IPS-18c (cell line): ENCODE measurements around the gene MZF1.
"Not testable (repeated sequence)": the region's sequence is repeated elsewhere in the genome, so short reads cannot be mapped to it uniquely, and the experiment has no call there.

Experiments used
- H3K4me3 ChIP-seq: 2 replicates; pipeline ENCODE4 v1.7.0; 2013; ENCODE audit warnings: low read depth, mild to moderate bottlenecking, low read length, moderate library complexity; ENCODE audit not compliant: insufficient read depth
- H3K9me3 ChIP-seq: one replicate; pipeline ENCODE4 v1.6.1; 2013; ENCODE audit warnings: mild to moderate bottlenecking, low read length, moderate library complexity; ENCODE audit not compliant: control insufficient read depth, insufficient read depth

Gene MZF1

DNA sequence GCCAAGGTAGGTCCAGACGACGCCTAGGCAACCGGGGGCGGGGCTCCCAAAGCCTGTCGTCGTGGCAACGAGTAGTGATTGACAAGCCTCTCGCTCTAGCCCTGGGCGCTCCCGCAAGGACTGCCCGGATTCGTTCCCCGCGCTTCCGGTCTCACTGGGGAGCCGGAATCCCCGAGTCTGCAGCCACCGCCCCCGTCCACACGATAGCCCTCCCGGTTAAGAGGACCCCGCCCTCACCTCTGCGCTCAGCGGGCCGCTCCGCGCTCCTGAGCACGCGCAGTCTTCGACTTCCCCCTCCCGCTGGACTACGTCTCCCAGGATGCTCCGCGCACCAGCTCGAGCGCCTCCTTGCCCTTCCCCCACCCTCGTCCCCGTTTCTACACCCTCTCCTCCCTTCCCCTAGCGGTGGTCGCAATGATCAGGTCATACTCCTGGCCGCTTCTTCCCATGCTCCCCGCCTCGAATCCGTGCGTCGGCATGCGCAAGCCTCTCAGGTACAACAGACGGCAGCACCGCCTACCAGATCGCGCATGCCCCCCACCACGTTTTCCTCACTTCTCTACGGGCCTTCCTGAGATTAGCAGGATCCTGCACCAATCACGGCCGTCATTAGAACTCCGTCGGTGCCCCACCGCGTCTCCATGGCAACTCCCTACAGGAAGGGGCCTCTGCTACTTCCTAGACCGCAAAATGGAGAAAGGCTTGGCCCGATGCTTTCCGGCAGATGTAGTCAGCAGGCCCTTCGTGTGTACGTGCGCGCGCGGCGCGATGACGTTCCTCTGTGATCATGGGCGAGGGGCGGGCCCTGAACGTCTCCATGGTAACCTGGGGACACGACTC, at the start of gene MZF1:
Gene MZF1, minus strand, starts transcription at position 518 of the 840 bp plus-strand sequence. CDS start 1,946 bp downstream, outside the sequence.
- Histone ChIP-seq H3K9me3 (no peaks in the 10 kb centered on the region), H3K4me3 (peak within 1 kb of the TSS; percentile 79)

- H3K4me3 ChIP-seq, H3K9me3 ChIP-seq: not testable (repeated sequence)
Observed at GRCh38 chr19:58607213-58607612, 34.1 kb upstream of the MZF1 start.

GRCh38 chr19:58606251-58606896, 33.2 kb upstream of the MZF1 start:
- H3K9me3 ChIP-seq, H3K4me3 ChIP-seq: not testable (repeated sequence)

GRCh38 chr19:58586133-58586765, 13.1 kb upstream of the MZF1 start:
- H3K4me3 ChIP-seq = no peak overlapping the region

DNA sequence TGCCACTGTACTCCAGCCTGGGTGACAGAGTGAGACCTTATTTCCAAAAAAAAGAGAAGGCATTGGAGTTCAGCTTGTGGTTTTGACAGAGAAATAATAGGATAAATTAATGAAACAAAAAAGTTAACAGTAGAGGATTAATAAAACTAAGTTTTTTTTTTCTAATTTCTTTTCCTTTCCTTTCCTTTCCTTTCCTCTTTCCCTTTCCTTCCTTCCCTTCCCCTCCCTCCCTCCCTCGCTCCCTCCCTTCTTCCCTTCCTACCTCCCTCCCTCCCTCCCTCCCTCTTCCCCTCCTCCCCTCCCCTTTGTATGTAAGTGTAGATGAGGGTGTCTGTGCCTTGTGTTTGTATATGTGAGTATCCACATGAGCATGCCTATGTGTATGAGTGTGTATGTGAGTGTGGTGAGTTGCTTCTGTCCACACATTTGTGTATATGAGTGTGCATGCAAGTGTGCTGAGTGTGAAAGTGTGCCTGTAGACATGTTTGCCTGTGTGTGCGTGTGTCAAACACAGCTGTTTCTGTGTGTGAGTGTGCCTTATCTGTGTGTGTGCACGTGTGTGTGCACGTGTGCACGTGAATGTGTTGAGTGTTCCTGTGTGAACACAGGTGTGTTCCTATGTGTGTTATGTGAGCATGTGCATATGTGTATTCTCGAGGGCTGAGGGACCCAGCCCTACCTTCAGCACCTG, 12.5 kb upstream of the MZF1 start:
- H3K4me3 ChIP-seq = no peak overlapping the region
- no peaks in the 10 kb centered on the region for H3K9me3 ChIP-seq

More at GRCh38 chr19:58586133-58586765, 13.1 kb upstream of the MZF1 start:
- no peaks in the 10 kb centered on the region for H3K9me3 ChIP-seq

- H3K4me3 ChIP-seq = no peak overlapping the region
- no peaks in the 10 kb centered on the region for H3K9me3 ChIP-seq
Observed at GRCh38 chr19:58584498-58585441, 11.6 kb upstream of the MZF1 start.

- H3K4me3 ChIP-seq = no peak overlapping the region
Observed at GRCh38 chr19:58582985-58583384, 9.8 kb upstream of the MZF1 start.

DNA sequence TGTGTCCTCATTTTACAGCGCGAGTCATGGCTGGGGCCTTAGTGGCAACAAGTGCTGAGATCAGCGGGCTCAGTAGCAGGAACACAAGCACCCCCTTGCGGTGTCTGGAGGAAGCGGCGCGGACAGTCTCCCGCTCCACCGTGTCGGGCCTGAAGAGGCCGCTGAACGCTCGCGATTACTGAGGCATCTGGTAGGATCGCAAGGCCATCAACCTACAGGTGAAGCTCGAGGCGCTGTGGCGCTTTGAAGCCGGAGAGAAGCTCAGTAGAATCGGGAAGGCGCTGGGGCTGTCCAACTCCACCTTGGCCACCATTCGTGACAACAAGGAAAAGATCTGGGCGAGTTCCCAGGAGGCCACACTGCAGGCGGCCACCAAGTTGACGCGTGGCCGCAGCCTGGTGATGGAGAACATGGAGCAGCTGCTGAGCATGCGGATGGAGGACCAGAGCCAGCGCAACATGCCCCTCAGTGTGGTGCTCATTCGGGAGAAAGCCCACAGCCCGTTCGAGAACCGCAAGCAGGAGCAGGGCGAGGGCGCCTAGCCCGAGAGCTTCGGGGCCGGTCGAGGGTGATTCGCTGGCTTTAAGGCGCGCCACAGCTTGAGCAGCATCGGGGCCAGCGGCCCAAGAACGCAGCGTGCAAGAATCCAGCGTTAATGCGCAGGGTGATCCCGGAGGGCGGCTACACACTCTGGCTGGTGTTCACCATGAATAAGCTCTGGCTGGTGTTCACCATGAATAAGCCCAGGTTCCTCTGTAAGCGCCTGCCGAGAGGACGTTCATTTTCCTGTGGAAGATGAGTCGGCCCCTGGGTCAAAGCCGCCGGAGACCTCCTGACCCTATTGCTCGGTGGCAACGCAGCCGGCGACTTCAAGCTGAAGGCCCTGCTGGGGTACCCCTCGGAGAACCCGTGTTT, 8.3 kb upstream of the MZF1 start:
- H3K4me3 ChIP-seq = no peak overlapping the region
- no peaks in the 10 kb centered on the region for H3K9me3 ChIP-seq

More at GRCh38 chr19:58582985-58583384, 9.8 kb upstream of the MZF1 start:
- no peaks in the 10 kb centered on the region for H3K9me3 ChIP-seq

DNA sequence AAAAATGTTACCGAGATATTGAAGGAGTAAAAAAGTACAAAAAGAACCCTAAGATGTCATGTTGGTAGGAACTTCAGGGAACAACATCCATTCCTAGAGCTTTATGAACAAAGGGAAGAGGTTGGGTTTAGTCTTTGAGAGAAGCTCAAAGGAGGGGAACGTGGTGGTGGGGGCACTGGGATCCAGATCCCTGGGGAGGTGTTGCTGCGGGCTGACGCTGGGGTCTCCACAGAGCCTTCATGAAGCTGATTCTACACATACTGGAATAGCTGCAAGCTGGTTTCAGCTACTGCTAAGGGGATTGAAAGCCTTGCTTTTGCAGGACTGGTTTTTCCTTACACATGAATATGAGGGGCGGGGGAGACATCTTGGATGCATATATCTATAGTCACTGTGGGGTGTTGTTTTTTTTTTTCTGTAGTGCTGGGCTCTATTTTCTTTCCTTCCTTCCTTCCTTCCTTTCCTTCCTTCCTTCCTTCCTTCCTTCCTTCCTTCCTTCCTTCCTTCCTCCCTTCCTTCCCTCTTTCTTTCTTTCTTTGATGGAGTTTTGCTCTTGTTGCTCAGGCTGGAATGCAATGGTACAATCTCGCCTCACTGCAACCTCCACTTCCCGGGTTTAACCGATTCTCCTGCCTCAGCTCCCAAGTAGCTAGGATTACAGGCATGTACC, 6.5 kb upstream of the MZF1 start:
- Histone ChIP-seq H3K9me3 (no peaks in the 10 kb centered on the region), H3K4me3 (no peak overlapping the region)

DNA sequence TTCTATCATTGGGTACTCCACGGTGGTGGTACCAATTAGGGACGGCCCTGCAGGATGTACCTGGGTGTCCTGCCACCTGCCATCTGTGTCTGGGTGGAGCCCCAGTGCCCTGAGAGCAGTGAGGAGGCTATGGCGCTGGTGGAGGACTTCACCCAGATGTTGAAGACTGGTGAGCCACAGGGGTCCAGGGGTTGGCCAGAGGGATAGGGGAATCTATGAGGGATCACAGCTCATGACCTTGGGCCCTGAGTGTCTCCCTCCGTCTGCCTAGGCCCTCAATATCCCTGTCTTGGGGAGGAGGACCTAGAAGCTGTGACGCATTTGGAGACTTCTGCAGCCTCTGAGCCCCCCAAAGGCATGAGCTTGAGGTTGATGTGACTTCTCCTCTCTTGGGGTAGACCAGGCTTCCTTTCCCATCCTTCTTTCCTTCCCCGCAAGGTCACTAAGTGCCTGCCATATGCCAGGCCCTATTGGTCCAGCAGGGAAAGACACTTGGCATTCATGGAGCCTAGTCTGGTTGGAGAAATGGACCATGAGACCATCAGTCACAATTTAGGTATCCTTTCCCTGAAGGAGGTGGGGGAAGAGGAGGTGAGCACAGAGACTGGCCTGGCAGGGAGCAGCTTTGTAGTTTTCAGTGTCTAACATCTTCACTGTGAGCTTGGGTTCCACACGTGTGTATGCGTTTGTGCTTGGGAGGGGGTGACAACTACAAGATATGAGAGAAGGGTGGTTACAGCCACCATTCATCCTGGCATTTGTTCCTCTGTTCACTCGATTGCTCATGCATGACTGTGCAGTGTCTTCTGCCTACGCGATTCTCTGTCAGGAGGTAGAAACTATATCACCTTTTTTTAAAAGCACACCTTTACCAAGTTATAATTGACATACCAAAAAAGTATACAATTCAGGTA, 5.1 kb upstream of the MZF1 start:
- H3K4me3 ChIP-seq = no peak overlapping the region
- no peaks in the 10 kb centered on the region for H3K9me3 ChIP-seq

GRCh38 chr19:58577581-58577980, 4.4 kb upstream of the MZF1 start:
- H3K9me3 ChIP-seq, H3K4me3 ChIP-seq: not testable (repeated sequence)

DNA sequence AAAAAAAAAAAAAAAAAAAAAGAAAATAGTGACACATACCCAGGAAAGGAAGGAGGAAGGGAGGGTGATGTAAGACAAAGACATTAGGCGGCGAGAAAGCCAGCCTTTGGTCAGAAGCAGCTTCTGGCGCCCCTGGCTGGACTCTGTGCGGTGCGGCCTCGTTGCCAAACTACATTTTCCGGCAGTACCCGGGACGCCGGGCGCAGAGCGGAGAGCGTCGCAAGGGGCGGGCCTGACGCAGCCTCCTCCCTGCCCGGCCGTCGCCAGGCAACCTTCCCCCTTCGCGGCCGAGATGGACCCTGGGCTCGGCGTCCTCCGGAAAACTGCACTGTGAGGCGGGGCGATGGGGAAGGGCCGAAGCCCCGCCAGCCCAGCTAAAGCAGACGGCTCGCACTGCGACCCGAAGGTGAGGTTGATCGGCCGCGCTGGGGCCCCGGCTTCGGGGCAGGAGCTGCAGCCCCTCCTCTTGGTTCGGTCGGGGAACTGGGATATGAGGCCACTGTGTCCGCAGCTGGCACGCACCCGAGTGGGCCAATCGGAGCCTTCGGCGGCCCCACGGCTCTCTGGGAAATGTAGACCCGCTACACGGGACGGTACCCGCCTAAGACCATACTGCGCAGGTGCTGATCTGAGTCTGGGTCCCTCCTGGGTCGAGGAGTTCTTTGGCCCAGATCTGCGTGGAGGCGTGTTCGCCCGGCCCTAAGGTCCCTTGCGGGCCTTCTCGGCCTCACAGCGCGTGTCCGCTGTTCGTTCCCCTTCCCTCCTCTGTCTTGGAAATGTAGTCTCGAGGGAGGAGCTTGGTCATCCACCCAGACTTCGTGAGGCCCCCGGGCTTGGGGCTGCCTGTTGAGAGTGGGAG, 2.3 kb upstream of the MZF1 start:
- peak overlapping the region; percentile 90 for H3K4me3 ChIP-seq
- H3K9me3 ChIP-seq = no peaks in the 10 kb centered on the region

DNA sequence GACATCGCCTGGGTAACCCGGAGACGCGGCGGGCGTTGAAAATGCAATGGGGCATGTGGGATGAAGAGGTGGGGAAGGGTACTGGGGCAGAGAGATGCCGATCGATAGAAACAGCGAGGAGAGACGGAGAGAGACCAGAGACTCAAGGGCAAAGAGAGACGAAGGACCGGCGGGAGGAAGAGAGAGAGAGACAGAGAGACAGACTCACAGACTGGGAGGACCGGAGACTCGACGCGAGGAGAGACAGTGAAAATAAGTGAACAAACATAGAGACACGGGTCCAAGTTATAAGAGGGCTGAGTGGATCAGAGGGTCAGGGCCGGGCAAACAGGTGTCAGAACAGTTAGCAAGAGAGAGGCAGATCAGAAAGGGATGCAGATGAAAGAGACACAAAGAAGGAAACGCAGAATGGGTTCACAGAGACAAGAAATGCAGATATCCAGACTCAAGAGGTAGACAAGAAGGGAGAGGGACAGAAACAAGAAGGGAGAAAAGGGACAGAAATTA, 576 bp upstream of the MZF1 start:
- peak overlapping the region; percentile 40; the same call in 1 of the 2 replicates for H3K4me3 ChIP-seq

More for the DNA sequence above, 576 bp upstream of the MZF1 start:
- H3K9me3 ChIP-seq = no peaks in the 10 kb centered on the region
